HepG2 (cell line): ENCODE data around the gene ZSWIM9. TPM values are rescaled to one million over a fixed set of nuclear protein-coding genes. Genes with fewer than 3 reads are reported as not detected.

Experiments
- ASH2L ChIP-seq: fragments of 300-600, 200-600 bp; sonication (generic); IDR thresholded peaks from 2 replicates; pipeline ENCODE4 v1.7.0; 2017; ENCODE audit warnings: low read depth, mild to moderate bottlenecking, moderate library complexity, mixed read lengths, low read length; ENCODE audit not compliant: insufficient read length
- CREB1 ChIP-seq, 2 experiments: fragments of 450-650 bp in 1 of 2; IDR thresholded peaks; 2 replicates each; pipeline ENCODE4 v1.6.1; 2016 to 2017; ENCODE audit warnings: control low read depth in 1 of 2, mild to moderate bottlenecking in 1 of 2, missing compliant biosample characterization in 1 of 2, missing genetic modification characterization in 1 of 2
- E2F2 ChIP-seq: sonication (generic); formaldehyde crosslinking; IDR thresholded peaks from 2 replicates; pipeline ENCODE4 v1.4.0; 2020; ENCODE audit warnings: missing genetic modification reagents, borderline replicate concordance
- HDAC2 ChIP-seq: sonication (generic); formaldehyde crosslinking; IDR thresholded peaks from 2 replicates; pipeline ENCODE4 v1.4.0; 2020; ENCODE audit warnings: missing genetic modification reagents
- MTA1 ChIP-seq: sonication (generic); formaldehyde crosslinking; IDR thresholded peaks from 2 replicates; pipeline ENCODE4 v1.4.0; 2020; ENCODE audit warnings: missing genetic modification reagents, mild to moderate bottlenecking, borderline replicate concordance
- TP53 ChIP-seq: sonication (generic); formaldehyde crosslinking; conservative IDR thresholded peaks from 2 replicates; pipeline ENCODE4 v1.4.0; 2020; ENCODE audit warnings: missing genetic modification reagents
- XRCC5 ChIP-seq: fragments of 200-400 bp; formaldehyde crosslinking; optimal IDR thresholded peaks from 2 replicates; pipeline ENCODE3; 2017; ENCODE audit warnings: mild to moderate bottlenecking, low read length
- ZBTB21 ChIP-seq: sonication (generic); formaldehyde crosslinking; IDR thresholded peaks from 2 replicates; pipeline ENCODE4 v1.4.0; 2020; ENCODE audit warnings: missing genetic modification reagents
- ZFYVE20 ChIP-seq: sonication (generic); formaldehyde crosslinking; IDR thresholded peaks from 2 replicates; pipeline ENCODE4 v1.8.0; 2023; ENCODE audit warnings: low read depth, mild to moderate bottlenecking, moderate library complexity, missing genetic modification reagents, borderline replicate concordance
- ZNF331 ChIP-seq: sonication (generic); formaldehyde crosslinking; IDR thresholded peaks from 2 replicates; pipeline ENCODE4 v1.4.0; 2020; ENCODE audit warnings: missing genetic modification reagents
- ZNF468 ChIP-seq: sonication (generic); formaldehyde crosslinking; IDR thresholded peaks from 2 replicates; pipeline ENCODE4 v1.8.0; 2022; ENCODE audit warnings: mild to moderate bottlenecking, moderate library complexity, missing genetic modification reagents
- ZNF740 ChIP-seq: sonication (generic); formaldehyde crosslinking; IDR thresholded peaks from 2 replicates; pipeline ENCODE4 v1.4.0; 2020; ENCODE audit warnings: missing genetic modification reagents
- ZNF749 ChIP-seq: sonication (generic); formaldehyde crosslinking; IDR thresholded peaks from 2 replicates; pipeline ENCODE4 v1.8.0; 2022; ENCODE audit warnings: mild to moderate bottlenecking, missing genetic modification reagents, moderate library complexity, borderline replicate concordance
- ZNF781 ChIP-seq: sonication (generic); formaldehyde crosslinking; IDR thresholded peaks from 2 replicates; pipeline ENCODE4 v1.5.1; 2020; ENCODE audit warnings: borderline replicate concordance, mild to moderate bottlenecking, missing genetic modification reagents; ENCODE audit errors: not compliant biosample characterization
- ZSCAN22 ChIP-seq: sonication (generic); formaldehyde crosslinking; IDR thresholded peaks from 2 replicates; pipeline ENCODE4 v1.4.0; 2020; ENCODE audit warnings: mild to moderate bottlenecking, missing genetic modification reagents
- polyA plus RNA-seq, 8 experiments: library from polyadenylated mRNA; depleted of rRNA in 3 of 8; stranded (reverse) in 7 of 8; unstranded in 1 of 8; fragments of >200 nt; fragmentation: Illumina TruSeq in 4 of 8; extraction: Trizol in 4 of 8; gene quantifications; 2 replicates each; pipeline versions ENCODE4 v1.2.1 to v1.2.3, GENCODE V29; 2011 to 2016; ENCODE audit warnings: low read depth in 4 of 8, missing spikeins in 1 of 8, mixed read lengths in 1 of 8; ENCODE audit not compliant: insufficient read depth in 1 of 8
- total RNA-seq, 5 experiments: library from RNA; depleted of rRNA; stranded (reverse); fragments of >200 nt; fragmentation: Illumina TruSeq; extraction: Trizol; gene quantifications; 2 replicates each; pipeline ENCODE4 v1.2.3, GENCODE V29; 2016; ENCODE audit warnings: low read depth in 1 of 5
- TF ChIP-seq, protein P1 (sequence below): sonication (generic); formaldehyde crosslinking; IDR thresholded peaks from 2 replicates; pipeline ENCODE4 v1.4.0; 2020; ENCODE audit warnings: mild to moderate bottlenecking, missing genetic modification reagents, borderline replicate concordance
- TF ChIP-seq, protein P2 (sequence below): sonication (generic); formaldehyde crosslinking; IDR thresholded peaks from 2 replicates; pipeline ENCODE4 v1.5.0; 2020; ENCODE audit warnings: missing genetic modification reagents
- TF ChIP-seq, protein P3 (sequence below): sonication (generic); formaldehyde crosslinking; IDR thresholded peaks from 2 replicates; pipeline ENCODE4 v1.5.0; 2020; ENCODE audit warnings: missing genetic modification reagents

Gene ZSWIM9
- total and polyA plus RNA-seq, 2 of the 13 experiments (the other 11 are each of a cell fraction or from before 2014, with no cell fraction given), result 0.18 to 1.1 TPM

DNA sequence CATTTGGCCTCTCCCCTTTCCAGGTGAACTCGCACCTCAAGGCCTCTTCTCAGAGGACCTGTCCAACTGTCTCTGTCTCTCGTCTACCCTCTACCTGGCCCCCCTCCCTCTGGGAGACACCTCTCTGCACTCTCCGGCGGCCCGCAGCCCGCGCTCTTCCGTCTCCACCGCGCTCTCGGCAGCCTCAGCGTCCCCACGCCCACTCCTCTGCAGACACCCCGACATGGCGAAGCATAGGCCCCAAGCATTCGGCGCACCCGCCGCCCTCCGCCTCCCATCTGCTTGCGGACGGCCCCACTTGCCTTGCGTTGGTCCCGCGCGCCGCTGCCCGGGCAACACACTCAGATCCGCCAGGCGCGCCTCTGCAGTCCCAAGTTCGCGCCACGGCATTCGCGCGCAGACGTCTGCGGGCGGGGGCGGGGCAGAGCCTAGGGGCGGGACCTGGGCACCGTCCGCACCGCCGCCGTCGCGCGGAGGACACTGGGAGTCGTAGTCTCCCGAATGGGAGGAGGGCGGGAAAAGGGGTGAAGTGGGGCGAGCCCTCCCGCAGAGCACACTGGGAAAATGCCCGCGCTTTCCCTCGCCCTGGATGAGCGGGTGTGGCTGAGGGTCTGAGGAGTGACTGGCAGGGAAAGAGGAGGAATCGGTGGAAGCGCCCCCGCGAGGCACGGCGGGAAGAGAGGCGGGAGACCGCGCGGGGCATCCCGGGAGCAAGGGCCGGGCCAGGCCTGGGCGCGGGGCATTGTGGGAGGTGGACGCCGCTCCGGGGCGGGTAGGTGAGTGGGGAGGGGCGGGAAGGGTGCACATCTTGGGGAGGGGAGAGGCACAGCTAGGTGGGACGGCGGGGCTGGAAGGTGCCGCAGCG lies at the start of gene ZSWIM9, which contains the start of gene LIG1 (continued):
- TF ChIP-seq, protein P1, sequence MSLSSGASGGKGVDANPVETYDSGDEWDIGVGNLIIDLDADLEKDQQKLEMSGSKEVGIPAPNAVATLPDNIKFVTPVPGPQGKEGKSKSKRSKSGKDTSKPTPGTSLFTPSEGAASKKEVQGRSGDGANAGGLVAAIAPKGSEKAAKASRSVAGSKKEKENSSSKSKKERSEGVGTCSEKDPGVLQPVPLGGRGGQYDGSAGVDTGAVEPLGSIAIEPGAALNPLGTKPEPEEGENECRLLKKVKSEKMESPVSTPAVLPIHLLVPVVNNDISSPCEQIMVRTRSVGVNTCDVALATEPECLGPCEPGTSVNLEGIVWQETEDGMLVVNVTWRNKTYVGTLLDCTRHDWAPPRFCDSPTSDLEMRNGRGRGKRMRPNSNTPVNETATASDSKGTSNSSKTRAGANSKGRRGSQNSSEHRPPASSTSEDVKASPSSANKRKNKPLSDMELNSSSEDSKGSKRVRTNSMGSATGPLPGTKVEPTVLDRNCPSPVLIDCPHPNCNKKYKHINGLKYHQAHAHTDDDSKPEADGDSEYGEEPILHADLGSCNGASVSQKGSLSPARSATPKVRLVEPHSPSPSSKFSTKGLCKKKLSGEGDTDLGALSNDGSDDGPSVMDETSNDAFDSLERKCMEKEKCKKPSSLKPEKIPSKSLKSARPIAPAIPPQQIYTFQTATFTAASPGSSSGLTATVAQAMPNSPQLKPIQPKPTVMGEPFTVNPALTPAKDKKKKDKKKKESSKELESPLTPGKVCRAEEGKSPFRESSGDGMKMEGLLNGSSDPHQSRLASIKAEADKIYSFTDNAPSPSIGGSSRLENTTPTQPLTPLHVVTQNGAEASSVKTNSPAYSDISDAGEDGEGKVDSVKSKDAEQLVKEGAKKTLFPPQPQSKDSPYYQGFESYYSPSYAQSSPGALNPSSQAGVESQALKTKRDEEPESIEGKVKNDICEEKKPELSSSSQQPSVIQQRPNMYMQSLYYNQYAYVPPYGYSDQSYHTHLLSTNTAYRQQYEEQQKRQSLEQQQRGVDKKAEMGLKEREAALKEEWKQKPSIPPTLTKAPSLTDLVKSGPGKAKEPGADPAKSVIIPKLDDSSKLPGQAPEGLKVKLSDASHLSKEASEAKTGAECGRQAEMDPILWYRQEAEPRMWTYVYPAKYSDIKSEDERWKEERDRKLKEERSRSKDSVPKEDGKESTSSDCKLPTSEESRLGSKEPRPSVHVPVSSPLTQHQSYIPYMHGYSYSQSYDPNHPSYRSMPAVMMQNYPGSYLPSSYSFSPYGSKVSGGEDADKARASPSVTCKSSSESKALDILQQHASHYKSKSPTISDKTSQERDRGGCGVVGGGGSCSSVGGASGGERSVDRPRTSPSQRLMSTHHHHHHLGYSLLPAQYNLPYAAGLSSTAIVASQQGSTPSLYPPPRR (CRISPR knock-in tag), result no peak
- TF ChIP-seq ZBTB21 (CRISPR knock-in tag) (no peak; the same call in 1 of the 2 replicates), ZFYVE20 (CRISPR knock-in tag) (0 out of 2 replicates have a peak, but pooled peaks have one; percentile 57), CREB1 (IDR thresholded peaks at IDR 0.05) (peak; percentile 62; the same call in 1 of the 2 replicates), CREB1 (CRISPR knock-in tag; IDR thresholded peaks at IDR 0.05) (peak; percentile 74; the same call in 1 of the 2 replicates), MTA1 (CRISPR knock-in tag) (peak; percentile 50; the same call in 1 of the 2 replicates), ZNF749 (CRISPR knock-in tag) (peak; percentile 89), ZNF781 (CRISPR knock-in tag) (peak; percentile 83), ZSCAN22 (CRISPR knock-in tag) (peak; percentile 75), HDAC2 (0 out of 2 replicates have a peak, but pooled peaks have one; percentile 40), ZNF331 (CRISPR knock-in tag) (no peak; the same call in 1 of the 2 replicates), ASH2L (peak; percentile 92), ZNF740 (CRISPR knock-in tag) (peak; percentile 55; the same call in 1 of the 2 replicates), XRCC5 (peak; percentile 35), E2F2 (CRISPR knock-in tag) (peak; percentile 99), TP53 (0 out of 2 replicates have a peak, but pooled peaks have one; percentile 74), ZNF468 (CRISPR knock-in tag) (0 out of 2 replicates have a peak, but pooled peaks have one; percentile 39)
- TF ChIP-seq, protein P2, sequence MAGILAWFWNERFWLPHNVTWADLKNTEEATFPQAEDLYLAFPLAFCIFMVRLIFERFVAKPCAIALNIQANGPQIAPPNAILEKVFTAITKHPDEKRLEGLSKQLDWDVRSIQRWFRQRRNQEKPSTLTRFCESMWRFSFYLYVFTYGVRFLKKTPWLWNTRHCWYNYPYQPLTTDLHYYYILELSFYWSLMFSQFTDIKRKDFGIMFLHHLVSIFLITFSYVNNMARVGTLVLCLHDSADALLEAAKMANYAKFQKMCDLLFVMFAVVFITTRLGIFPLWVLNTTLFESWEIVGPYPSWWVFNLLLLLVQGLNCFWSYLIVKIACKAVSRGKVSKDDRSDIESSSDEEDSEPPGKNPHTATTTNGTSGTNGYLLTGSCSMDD (CRISPR knock-in tag), result peak; percentile 65; the same call in 1 of the 2 replicates
- TF ChIP-seq, protein P3, sequence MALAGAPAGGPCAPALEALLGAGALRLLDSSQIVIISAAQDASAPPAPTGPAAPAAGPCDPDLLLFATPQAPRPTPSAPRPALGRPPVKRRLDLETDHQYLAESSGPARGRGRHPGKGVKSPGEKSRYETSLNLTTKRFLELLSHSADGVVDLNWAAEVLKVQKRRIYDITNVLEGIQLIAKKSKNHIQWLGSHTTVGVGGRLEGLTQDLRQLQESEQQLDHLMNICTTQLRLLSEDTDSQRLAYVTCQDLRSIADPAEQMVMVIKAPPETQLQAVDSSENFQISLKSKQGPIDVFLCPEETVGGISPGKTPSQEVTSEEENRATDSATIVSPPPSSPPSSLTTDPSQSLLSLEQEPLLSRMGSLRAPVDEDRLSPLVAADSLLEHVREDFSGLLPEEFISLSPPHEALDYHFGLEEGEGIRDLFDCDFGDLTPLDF (CRISPR knock-in tag), result peak; percentile 96
